ENCODE data around the gene ALDH1L2. TPM values are rescaled to one million over a fixed set of nuclear protein-coding genes. Genes with fewer than 3 reads are reported as not detected.
A peak's percentile ranks its signal among the peaks of the same experiment; 100 is the strongest.

Gene ALDH1L2
- 9.7 TPM for total RNA-seq
- long read RNA-seq, partial matches to known transcripts = 1 of 6 reads
- long read RNA-seq, other reads (novel, unspliced or antisense) = 5 of 6 reads

DNA sequence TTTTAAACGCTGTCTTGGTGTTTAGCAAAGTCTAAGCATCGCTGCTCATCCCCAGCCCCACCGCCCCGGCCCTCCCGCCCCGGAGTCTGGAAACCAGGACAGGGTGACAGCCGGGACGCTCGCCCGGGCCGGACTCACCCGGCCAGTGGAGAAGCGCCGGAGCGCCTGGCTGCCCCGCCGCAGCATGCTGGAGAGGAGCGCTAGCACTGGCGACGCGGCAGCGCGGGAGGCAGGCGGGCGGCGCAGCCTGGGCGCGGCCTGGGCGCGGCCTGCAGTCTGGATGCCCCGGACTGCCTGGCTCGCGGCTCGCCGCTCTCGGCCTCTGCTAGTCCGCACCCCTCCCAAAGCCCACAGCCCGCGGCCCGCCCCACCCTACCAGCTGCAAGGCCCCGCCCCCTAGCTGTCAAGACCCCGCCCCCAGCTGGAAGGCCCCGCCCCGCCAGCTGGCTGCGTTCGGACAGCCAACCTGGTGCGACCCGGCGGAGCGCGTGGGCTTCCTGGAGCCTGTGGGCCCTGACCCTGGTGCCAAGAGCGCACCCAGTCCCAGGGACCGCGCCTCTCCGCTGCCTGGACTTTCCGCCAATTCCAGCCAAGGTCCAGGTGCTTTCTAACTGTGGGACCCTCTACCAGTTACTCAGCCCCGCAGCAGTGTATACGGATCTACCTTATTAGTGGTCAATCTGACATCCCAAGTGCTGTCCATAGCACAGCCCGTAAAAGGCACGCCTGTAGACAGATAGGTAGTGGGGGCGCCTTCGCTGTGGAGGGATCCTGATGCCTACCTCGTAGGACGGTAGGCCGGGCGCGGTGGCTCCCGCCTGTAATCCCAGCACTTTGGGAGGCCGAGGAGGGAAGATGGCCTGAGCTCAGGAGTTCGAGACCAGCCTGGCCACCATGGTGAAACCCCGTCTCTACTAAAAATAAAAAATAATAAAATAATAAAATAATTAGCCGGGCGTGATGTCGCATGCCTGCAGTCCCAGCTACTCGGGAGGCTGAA is at the start of gene ALDH1L2:
Gene ALDH1L2, minus strand, starts transcription at position 208 of the 1,000 bp plus-strand sequence. Its CDS starts 22 bp downstream, at position 186.
- H3K4me1 ChIP-seq = peaks cover 10% of the 10 kb centered on the region
- intact Hi-C loops (cut with DNase I) = no loop called here
- peak within 1 kb of the TSS; percentile 59 for H3K27ac ChIP-seq
- peak; percentile 89 for DNase-seq
- H3K9me3 ChIP-seq = no peaks in the 10 kb centered on the region
- TF ChIP-seq, protein P1, sequence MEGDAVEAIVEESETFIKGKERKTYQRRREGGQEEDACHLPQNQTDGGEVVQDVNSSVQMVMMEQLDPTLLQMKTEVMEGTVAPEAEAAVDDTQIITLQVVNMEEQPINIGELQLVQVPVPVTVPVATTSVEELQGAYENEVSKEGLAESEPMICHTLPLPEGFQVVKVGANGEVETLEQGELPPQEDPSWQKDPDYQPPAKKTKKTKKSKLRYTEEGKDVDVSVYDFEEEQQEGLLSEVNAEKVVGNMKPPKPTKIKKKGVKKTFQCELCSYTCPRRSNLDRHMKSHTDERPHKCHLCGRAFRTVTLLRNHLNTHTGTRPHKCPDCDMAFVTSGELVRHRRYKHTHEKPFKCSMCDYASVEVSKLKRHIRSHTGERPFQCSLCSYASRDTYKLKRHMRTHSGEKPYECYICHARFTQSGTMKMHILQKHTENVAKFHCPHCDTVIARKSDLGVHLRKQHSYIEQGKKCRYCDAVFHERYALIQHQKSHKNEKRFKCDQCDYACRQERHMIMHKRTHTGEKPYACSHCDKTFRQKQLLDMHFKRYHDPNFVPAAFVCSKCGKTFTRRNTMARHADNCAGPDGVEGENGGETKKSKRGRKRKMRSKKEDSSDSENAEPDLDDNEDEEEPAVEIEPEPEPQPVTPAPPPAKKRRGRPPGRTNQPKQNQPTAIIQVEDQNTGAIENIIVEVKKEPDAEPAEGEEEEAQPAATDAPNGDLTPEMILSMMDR (IDR thresholded peaks at IDR 0.05) = no peak
- ATAC-seq = peak; percentile 96 to 98
- H3K4me3 ChIP-seq = peak within 1 kb of the TSS; percentile 59
- H3K36me3 ChIP-seq = no peaks in the 10 kb centered on the region
- H3K27me3 ChIP-seq (ENCODE audit: low read depth) = no peaks in the 10 kb centered on the region

DNA sequence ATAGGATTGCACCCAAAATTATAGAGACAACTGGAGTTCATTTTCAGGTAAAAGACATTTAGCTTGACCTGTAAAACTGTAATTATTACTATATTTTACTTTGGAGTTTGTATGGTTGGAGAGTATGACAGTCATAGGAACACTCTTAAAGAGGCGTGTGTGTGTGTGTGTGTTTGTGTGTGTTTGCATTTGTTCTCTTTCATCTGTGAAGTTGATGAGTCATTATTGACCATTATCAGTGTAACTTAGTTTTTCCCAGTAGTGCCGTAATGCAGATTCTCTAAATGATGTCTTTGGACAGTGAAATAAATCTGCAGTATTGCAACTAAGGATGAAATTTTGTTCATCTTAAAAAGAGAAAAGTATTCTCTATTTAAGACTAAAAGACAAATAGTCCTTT is 36.3 kb upstream of the ALDH1L2 start:
- DNase-seq (no peak), ATAC-seq (no peak)
- intact Hi-C loops (cut with DNase I) = no loop called here
- peaks cover 100% of the 10 kb centered on the region for H3K36me3 ChIP-seq
- H3K4me3 ChIP-seq = no peak overlapping the region
- no peaks in the 10 kb centered on the region for H3K9me3 ChIP-seq
- no peak overlapping the region for H3K27ac ChIP-seq
- no peaks in the 10 kb centered on the region for H3K4me1 ChIP-seq
- TF ChIP-seq, protein P1 (IDR thresholded peaks at IDR 0.05) = no peak
- H3K27me3 ChIP-seq (ENCODE audit: low read depth) = no peaks in the 10 kb centered on the region

DNA sequence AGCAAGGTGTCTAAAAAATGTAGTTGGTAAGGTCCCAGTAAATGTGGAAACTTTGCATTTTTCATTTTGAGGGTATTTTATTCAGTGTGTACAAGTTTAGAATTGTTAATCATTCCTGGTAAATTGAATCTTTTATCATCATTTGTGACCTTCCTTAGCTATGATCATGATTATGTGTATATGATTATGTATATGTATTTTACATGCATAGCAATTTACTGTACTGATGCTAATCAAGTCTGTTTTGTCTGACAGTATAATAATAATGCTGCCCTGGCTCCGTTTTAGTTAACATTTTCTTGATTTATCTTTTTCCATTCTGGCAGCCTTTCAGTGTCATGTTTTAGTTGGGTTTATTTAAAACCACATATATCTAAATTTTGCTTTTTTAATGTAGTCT is 32.7 kb upstream of the ALDH1L2 start:
- Histone ChIP-seq H3K4me3 (no peak overlapping the region), H3K9me3 (no peaks in the 10 kb centered on the region), H3K4me1 (peaks cover 6% of the 10 kb centered on the region), H3K27me3 (ENCODE audit: low read depth) (no peaks in the 10 kb centered on the region), H3K27ac (no peak overlapping the region), H3K36me3 (peaks cover 94% of the 10 kb centered on the region)
- intact Hi-C loops (cut with DNase I) = no loop called here
- TF ChIP-seq, protein P1 (IDR thresholded peaks at IDR 0.05) = no peak
- ATAC-seq (no peak), DNase-seq (no peak)

DNA sequence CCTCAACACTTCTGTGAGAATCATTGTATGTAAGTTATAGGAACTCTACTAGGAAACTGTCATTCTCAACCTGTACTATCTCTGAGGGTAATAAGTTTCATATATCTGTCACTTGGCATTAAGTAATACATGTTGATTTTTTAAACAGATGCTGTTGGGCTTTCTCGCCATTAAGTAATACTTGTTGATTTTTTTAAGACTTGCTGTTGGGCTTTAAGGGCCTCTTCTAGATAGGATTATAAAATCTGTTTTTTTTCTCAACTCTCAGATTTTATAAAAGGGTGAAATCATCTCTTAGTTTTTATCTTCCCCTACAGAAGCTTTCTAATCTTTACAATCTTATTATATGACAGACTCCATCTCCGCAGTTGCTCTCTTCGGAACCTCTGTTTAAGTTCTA is 28.8 kb upstream of the ALDH1L2 start:
- Histone ChIP-seq H3K27me3 (ENCODE audit: low read depth) (no peaks in the 10 kb centered on the region), H3K9me3 (no peaks in the 10 kb centered on the region), H3K27ac (no peak overlapping the region), H3K4me1 (peaks cover 41% of the 10 kb centered on the region), H3K36me3 (peaks cover 61% of the 10 kb centered on the region), H3K4me3 (no peak overlapping the region)
- intact Hi-C loops (cut with DNase I) = no loop called here
- no peak for ATAC-seq
- DNase-seq = no peak
- TF ChIP-seq, protein P1 (IDR thresholded peaks at IDR 0.05) = no peak

DNA sequence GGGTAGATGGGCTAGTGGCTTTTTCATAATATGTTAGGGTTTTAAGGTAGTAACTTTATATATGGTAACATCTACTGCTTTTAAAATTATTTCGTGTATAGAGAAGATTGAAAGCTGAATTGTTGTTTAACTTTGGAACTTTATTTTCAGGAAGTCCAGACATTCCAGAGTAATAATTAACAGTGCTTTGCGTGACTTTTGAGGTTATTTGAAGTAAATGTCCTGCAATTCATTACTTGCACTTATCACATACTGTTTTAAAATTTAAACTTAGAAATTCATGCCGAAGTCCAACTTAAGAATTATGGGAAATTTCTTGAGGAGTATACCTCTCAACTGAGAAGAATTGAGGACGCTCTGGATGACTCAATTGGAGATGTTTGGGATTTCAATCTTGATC is 26.6 kb upstream of the ALDH1L2 start:
- DNase-seq = no peak
- no peaks in the 10 kb centered on the region for H3K27me3 ChIP-seq (ENCODE audit: low read depth)
- H3K4me1 ChIP-seq = peaks cover 41% of the 10 kb centered on the region
- peaks cover 39% of the 10 kb centered on the region for H3K36me3 ChIP-seq
- H3K27ac ChIP-seq = no peak overlapping the region
- no peak for ATAC-seq
- H3K9me3 ChIP-seq = no peaks in the 10 kb centered on the region
- intact Hi-C loops (cut with DNase I) = no loop called here
- TF ChIP-seq, protein P1 (IDR thresholded peaks at IDR 0.05) = no peak
- H3K4me3 ChIP-seq = no peak overlapping the region
